Smooth muscle cell (in vitro differentiated cells): Measurements from ENCODE around the gene WDR1. TPM values are rescaled to one million over a fixed set of nuclear protein-coding genes. Genes with fewer than 3 reads are reported as not detected.
A peak's percentile ranks its signal among the peaks of the same experiment; 100 is the strongest.

Experiments used
- DNase-seq: peaks from one replicate; lab custom pipeline; 2025; ENCODE audit not compliant: unreplicated experiment; lab: John Stamatoyannopoulos, UW
- H2AFZ ChIP-seq: fragments of 200-600 bp; sonication (generic); 2 replicates; pipeline ENCODE4 v1.6.0; 2016; ENCODE audit warnings: antibody characterized with exemption, low read depth, mild to moderate bottlenecking
- H3F3A ChIP-seq: fragments of 200-600 bp; sonication (generic); 2 replicates; pipeline ENCODE4 v1.6.0; 2017; ENCODE audit warnings: antibody characterized with exemption, low read depth
- H3K27ac ChIP-seq: fragments of 200-600 bp; sonication (generic); 2 replicates; pipeline ENCODE4 v1.5.1; 2016; ENCODE audit warnings: low read depth, mild to moderate bottlenecking
- H3K27me3 ChIP-seq: fragments of 200-600 bp; sonication (generic); 2 replicates; pipeline ENCODE4 v1.6.1; 2016; ENCODE audit warnings: low read depth, mild to moderate bottlenecking
- H3K36me3 ChIP-seq: fragments of 200-600 bp; sonication (generic); 2 replicates; pipeline ENCODE4 v1.5.1; 2016; ENCODE audit warnings: low read depth
- H3K4me1 ChIP-seq: fragments of 200-600 bp; sonication (generic); 2 replicates; pipeline ENCODE4 v1.5.1; 2016; ENCODE audit warnings: low read depth
- H3K4me2 ChIP-seq: fragments of 200-600 bp; sonication (generic); 2 replicates; pipeline ENCODE4 v1.6.0; 2016; ENCODE audit warnings: mild to moderate bottlenecking
- H3K4me3 ChIP-seq: fragments of 200-600 bp; sonication (generic); 2 replicates; pipeline ENCODE4 v1.5.1; 2016; ENCODE audit warnings: mild to moderate bottlenecking
- H3K79me2 ChIP-seq: fragments of 200-600 bp; sonication (generic); 2 replicates; pipeline ENCODE4 v1.6.0; 2016; ENCODE audit warnings: low read depth, mild to moderate bottlenecking
- H3K9ac ChIP-seq: fragments of 200-600 bp; sonication (generic); 2 replicates; pipeline ENCODE4 v1.6.0; 2016; ENCODE audit warnings: low read depth
- H3K9me3 ChIP-seq: fragments of 200-600 bp; sonication (generic); replicated peaks from 2 replicates; pipeline ENCODE4 v1.5.1; 2016; ENCODE audit warnings: low read depth
- H4K20me1 ChIP-seq: fragments of 200-600 bp; sonication (generic); 2 replicates; pipeline ENCODE4 v1.6.0; 2016; ENCODE audit warnings: low read depth
- WGBS: methylation state at CpG from one replicate; pipeline ENCODE4 v1.1.7; 2016; ENCODE audit warnings: low lambda C conversion rate; 5-methylcytosine and 5-hydroxymethylcytosine counted together
- microRNA-seq: library from miRNA; unstranded; fragments of <30 nt; microRNA quantifications from one replicate; pipeline ENCODE4, GENCODE V29; 2016; ENCODE audit warnings: borderline number of aligned reads
- polyA plus RNA-seq: library from polyadenylated mRNA; unstranded; fragments of >200 nt; fragmentation: Nextera tagmentation; extraction: Ambion mirVana; gene quantifications from 2 replicates; pipeline ENCODE4 v1.2.1, GENCODE V29; 2016
- small RNA-seq: library from RNA; depleted of rRNA; stranded (forward); fragments of <200 nt; gene quantifications from one replicate; pipeline ENCODE3, GENCODE V24; 2014
- total RNA-seq: library from RNA; depleted of rRNA; stranded (reverse); fragments of >200 nt; gene quantifications from 2 replicates; pipeline ENCODE4 v1.2.3, GENCODE V29; 2014
- TF ChIP-seq, protein P1 (sequence below): fragments of 200-600 bp; sonication (generic); IDR thresholded peaks from 2 replicates; pipeline ENCODE4 v1.5.1; 2017; ENCODE audit warnings: borderline replicate concordance, mild to moderate bottlenecking, antibody characterized with exemption; ENCODE audit not compliant: insufficient read depth, poor library complexity, severe bottlenecking

WDR1 gene
- total and polyA plus RNA-seq, 2 experiments from 2014 or later = 259 to 273 TPM

DNA sequence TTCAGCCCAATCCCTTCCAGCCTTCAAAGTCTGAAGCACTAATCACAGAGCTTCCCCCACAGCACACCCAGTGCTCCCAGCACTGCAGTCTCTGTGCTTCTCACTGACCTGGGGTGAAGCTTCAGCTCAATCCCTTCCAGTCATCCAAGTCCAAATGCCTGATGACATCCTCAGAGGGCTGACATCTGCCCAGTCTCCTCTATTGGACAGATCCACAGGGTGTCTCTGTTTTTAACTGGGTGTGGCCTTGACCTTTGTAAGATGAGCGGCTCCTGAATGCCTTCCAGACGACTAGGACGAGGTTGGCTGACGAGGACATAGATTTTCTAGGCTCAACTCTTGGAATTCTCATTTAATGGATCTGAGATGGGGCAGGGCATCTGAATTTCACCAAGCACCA is 87.7 kb downstream of the WDR1 start:
- Histone ChIP-seq H3K9ac (no peak overlapping the region), H3K4me2 (no peak overlapping the region)
- 66% methylated on average over 4 of the region's 4 CpGs for WGBS

DNA sequence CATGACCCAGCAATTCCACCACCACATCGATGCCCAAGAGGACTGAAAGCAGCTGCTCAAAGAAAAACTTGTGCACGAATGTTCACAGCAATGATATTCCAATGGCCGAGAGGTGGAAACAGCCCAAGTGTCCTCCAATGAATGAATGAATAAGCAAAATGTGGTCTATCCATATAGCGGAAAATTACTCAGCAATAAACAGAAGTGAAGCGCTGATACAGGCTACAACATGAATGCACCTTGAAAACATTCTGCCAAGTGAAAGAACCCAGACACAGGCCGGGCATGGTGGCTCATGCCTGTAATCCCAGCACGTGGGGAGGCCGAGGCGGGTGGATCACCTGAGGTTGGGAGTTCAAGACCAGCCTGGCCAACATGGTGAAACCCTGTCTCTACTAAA is 90.1 kb downstream of the WDR1 start:
- Histone ChIP-seq H3K4me1 (peaks cover 6% of the 10 kb centered on the region), H3K27me3 (no peaks in the 10 kb centered on the region), H3K4me3 (no peak overlapping the region), H3K27ac (no peak overlapping the region), H3K79me2 (no peaks in the 10 kb centered on the region), H3K4me2 (no peak overlapping the region), H4K20me1 (no peaks in the 10 kb centered on the region), H3K9me3 (no peaks in the 10 kb centered on the region), H3K36me3 (no peaks in the 10 kb centered on the region), H3F3A (peaks cover 11% of the 10 kb centered on the region), H2AFZ (no peak overlapping the region), H3K9ac (no peak overlapping the region)
- TF ChIP-seq, protein P1, sequence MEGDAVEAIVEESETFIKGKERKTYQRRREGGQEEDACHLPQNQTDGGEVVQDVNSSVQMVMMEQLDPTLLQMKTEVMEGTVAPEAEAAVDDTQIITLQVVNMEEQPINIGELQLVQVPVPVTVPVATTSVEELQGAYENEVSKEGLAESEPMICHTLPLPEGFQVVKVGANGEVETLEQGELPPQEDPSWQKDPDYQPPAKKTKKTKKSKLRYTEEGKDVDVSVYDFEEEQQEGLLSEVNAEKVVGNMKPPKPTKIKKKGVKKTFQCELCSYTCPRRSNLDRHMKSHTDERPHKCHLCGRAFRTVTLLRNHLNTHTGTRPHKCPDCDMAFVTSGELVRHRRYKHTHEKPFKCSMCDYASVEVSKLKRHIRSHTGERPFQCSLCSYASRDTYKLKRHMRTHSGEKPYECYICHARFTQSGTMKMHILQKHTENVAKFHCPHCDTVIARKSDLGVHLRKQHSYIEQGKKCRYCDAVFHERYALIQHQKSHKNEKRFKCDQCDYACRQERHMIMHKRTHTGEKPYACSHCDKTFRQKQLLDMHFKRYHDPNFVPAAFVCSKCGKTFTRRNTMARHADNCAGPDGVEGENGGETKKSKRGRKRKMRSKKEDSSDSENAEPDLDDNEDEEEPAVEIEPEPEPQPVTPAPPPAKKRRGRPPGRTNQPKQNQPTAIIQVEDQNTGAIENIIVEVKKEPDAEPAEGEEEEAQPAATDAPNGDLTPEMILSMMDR = no peak
- DNase-seq = no peak
- 83% methylated on average over 9 of the region's 9 CpGs for WGBS

More for the DNA sequence above, 87.7 kb downstream of the WDR1 start:
- peaks cover 13% of the 10 kb centered on the region for H3K4me1 ChIP-seq
- H3K36me3 ChIP-seq = no peaks in the 10 kb centered on the region
- no peaks in the 10 kb centered on the region for H3K27me3 ChIP-seq
- no peak overlapping the region for H3K27ac ChIP-seq
- no peak overlapping the region for H2AFZ ChIP-seq
- TF ChIP-seq, protein P1 = no peak
- H3K4me3 ChIP-seq = no peak overlapping the region
- no peaks in the 10 kb centered on the region for H3K9me3 ChIP-seq
- no peak for DNase-seq
- H3F3A ChIP-seq = peaks cover 14% of the 10 kb centered on the region
- no peaks in the 10 kb centered on the region for H4K20me1 ChIP-seq
- H3K79me2 ChIP-seq = no peaks in the 10 kb centered on the region

- H3F3A ChIP-seq = peaks cover 6% of the 10 kb centered on the region
- no peak overlapping the region for H3K4me2 ChIP-seq
- H3K9me3 ChIP-seq = no peaks in the 10 kb centered on the region
- no peaks in the 10 kb centered on the region for H3K4me1 ChIP-seq
- no peaks in the 10 kb centered on the region for H3K36me3 ChIP-seq
- no peak overlapping the region for H3K9ac ChIP-seq
- no peak overlapping the region for H3K27ac ChIP-seq
- no peaks in the 10 kb centered on the region for H4K20me1 ChIP-seq
- H3K4me3 ChIP-seq = no peak overlapping the region
- TF ChIP-seq, protein P1 = no peak
- WGBS = 77% methylated on average over 3 of the region's 3 CpGs
- H3K79me2 ChIP-seq = no peaks in the 10 kb centered on the region
- no peak overlapping the region for H2AFZ ChIP-seq
- DNase-seq = no peak
- H3K27me3 ChIP-seq = no peaks in the 10 kb centered on the region
Observed at GRCh38 chr4:10025230-10025806, 91.3 kb downstream of the WDR1 start.

Small RNAs within 50 kb of the gene (microRNA-seq; reads per million reads assigned to microRNA genes)
- 2.3 reads per million for gene MIR3138

Small RNAs within 50 kb of the gene (small RNA-seq; reads per million reads assigned to genes)
- 0.11 reads per million for gene AC093664.1
- gene MIR3138 = not detected
- 0.26 reads per million, percentile 2 among the genes with 10 or more reads in this experiment for gene RNA5SP155

Other genes starting within 250 kb of the WDR1 start
- 2.2 and 3.5 TPM in 2 replicates for gene SLC2A9, start 95.3 kb downstream of the WDR1 start, total RNA-seq
- 1.3 and 3.2 TPM in 2 replicates for gene SLC2A9, start 95.3 kb downstream of the WDR1 start, polyA plus RNA-seq